Esophagus squamous epithelium (tissue), 5 donors: ENCODE results near the gene PGAP2. TPM values are rescaled to one million over a fixed set of nuclear protein-coding genes. Genes with fewer than 3 reads are reported as not detected.

ENCODE experiments used
- DNase-seq: peaks from one replicate; lab custom pipeline; 2025; lab: John Stamatoyannopoulos, UW
- H3K27ac ChIP-seq, 4 donors: fragments of 200-600 bp; sonication (generic); one replicate each; pipeline ENCODE4 v1.5.1; 2016 to 2019; ENCODE audit warnings: mild to moderate bottlenecking in 1 of 4
- H3K27me3 ChIP-seq, 4 donors: fragments of 200-600 bp; sonication (generic); 1 replicate in 3 of 4; 2 replicates in 1 of 4; pipeline versions ENCODE4 v1.5.1 to v1.6.0; 2017 to 2021; ENCODE audit warnings: antibody characterized with exemption in 1 of 4
- H3K36me3 ChIP-seq, 3 donors: fragments of 200-600 bp; sonication (generic); one replicate each; pipeline ENCODE4 v1.5.1; 2016 to 2019
- H3K4me1 ChIP-seq, 3 donors: fragments of 200-600 bp; sonication (generic); one replicate each; pipeline ENCODE4 v1.5.1; 2017 to 2019
- H3K4me3 ChIP-seq, 4 donors: fragments of 200-600 bp; sonication (generic); 1 replicate in 3 of 4; 2 replicates in 1 of 4; pipeline ENCODE4 v1.5.1; 2016 to 2019; ENCODE audit warnings: mild to moderate bottlenecking in 2 of 4, moderate library complexity in 1 of 4
- H3K9me3 ChIP-seq, 3 donors: fragments of 200-600 bp; sonication (generic); one replicate each; pipeline ENCODE4 v1.5.1; 2016 to 2019
- POLR2A ChIP-seq, 4 donors: fragments of 450-650 bp; IDR thresholded peaks; one replicate each; pipeline ENCODE4 v1.6.1; 2017; ENCODE audit warnings: antibody characterized with exemption in 4 of 4, mild to moderate bottlenecking in 4 of 4, moderate library complexity in 3 of 4
- WGBS, 2 donors: methylation state at CpG; one replicate each; pipeline ENCODE4 v1.1.5; 2018; 5-methylcytosine and 5-hydroxymethylcytosine counted together
- intact Hi-C: fragments of 100-400 bp; cut with DNase I; formaldehyde crosslinking; loops from one replicate; pipeline ENCODE4 v1.15.0; 2022
- total RNA-seq, 4 donors: library from RNA; depleted of rRNA; stranded (reverse); fragments of >200 nt; gene quantifications; one replicate each; pipeline ENCODE4 v1.1.0, GENCODE V29; 2016
- TF ChIP-seq, protein P1 (sequence below), 6 experiments: fragments of 450-650 bp in 4 of 6; fragments of 200-600 bp in 2 of 6; sonication (generic) in 2 of 6; IDR thresholded peaks; one replicate each; pipeline ENCODE4 v1.5.1; 2016 to 2019; ENCODE audit warnings: antibody characterized with exemption in 6 of 6, mild to moderate bottlenecking in 4 of 6, moderate library complexity in 4 of 6
- donor health status: DM: yes; HTN: yes; CAD: no.

Gene PGAP2
- total RNA-seq, 4 donors from 2014 or later: 10.8 to 30.8 (median 27.5) TPM

DNA sequence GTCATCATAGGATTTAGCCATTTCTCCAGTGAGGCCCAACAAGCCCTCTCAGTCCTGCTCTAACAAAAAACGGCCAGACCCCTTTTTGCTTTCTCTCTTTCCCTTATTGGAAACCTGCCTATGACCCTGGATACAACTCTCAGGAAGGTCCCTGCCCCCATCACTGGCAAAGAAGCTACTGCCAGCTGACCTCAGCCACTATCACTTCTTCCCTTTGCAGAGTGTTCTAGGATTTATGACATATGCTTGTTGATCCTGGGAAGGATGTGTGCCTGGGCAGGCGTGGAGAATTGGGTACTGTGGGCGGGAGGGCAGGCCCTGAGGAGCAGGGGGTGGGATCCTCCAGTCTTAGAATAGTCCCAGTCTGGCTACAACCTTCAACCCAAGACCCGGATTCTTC lies 7.5 kb downstream of the PGAP2 start:
- peaks cover 0 to 29% (median 0%) of the 10 kb centered on the region in 3 donors for H3K4me1 ChIP-seq
- H3K4me3 ChIP-seq: no peak overlapping the region
- intact Hi-C loops: no loop called here
- no peaks in the 10 kb centered on the region for H3K9me3 ChIP-seq
- peaks cover 0 to 15% (median 0%) of the 10 kb centered on the region in 3 donors for H3K36me3 ChIP-seq
- 76 to 88% methylated on average over 2 to 3 of the region's 4 CpGs for WGBS, 2 donors
- H3K27ac ChIP-seq: peak overlapping the region in 1 of 4 donors; percentile 21
- no peaks in the 10 kb centered on the region for H3K27me3 ChIP-seq
- DNase-seq: no peak
- TF ChIP-seq, protein P1, sequence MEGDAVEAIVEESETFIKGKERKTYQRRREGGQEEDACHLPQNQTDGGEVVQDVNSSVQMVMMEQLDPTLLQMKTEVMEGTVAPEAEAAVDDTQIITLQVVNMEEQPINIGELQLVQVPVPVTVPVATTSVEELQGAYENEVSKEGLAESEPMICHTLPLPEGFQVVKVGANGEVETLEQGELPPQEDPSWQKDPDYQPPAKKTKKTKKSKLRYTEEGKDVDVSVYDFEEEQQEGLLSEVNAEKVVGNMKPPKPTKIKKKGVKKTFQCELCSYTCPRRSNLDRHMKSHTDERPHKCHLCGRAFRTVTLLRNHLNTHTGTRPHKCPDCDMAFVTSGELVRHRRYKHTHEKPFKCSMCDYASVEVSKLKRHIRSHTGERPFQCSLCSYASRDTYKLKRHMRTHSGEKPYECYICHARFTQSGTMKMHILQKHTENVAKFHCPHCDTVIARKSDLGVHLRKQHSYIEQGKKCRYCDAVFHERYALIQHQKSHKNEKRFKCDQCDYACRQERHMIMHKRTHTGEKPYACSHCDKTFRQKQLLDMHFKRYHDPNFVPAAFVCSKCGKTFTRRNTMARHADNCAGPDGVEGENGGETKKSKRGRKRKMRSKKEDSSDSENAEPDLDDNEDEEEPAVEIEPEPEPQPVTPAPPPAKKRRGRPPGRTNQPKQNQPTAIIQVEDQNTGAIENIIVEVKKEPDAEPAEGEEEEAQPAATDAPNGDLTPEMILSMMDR (IDR thresholded peaks at IDR 0.05): no peak
- TF ChIP-seq POLR2A (IDR thresholded peaks at IDR 0.05): no peak

DNA sequence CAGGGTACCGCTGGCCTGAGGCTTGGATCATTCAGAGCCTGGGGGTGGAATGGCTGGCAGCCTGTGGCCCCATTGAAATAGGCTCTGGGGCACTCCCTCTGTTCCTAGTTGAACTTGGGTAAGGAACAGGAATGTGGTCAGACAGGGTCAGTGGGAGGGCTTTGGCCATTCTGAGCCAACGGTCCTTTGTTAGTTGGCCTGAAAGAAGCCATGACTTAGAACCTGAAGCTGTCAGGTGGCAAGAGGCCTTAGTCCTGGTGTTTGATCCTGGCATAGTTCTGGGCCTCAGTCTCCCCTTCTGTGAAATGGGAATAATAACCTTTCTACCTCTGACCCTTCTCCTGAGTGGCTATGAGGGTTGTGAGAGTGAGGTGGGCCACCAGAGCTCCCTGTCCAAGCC lies 8.3 kb downstream of the PGAP2 start:
- Histone ChIP-seq H3K27me3 (no peaks in the 10 kb centered on the region), H3K4me1 (peaks cover 0 to 26% (median 0%) of the 10 kb centered on the region in 3 donors), H3K36me3 (peaks cover 0 to 15% (median 0%) of the 10 kb centered on the region in 3 donors), H3K27ac (peak overlapping the region in 1 of 4 donors; percentile 21), H3K9me3 (no peaks in the 10 kb centered on the region), H3K4me3 (no peak overlapping the region)
- no peak for DNase-seq
- no peak for TF ChIP-seq POLR2A (IDR thresholded peaks at IDR 0.05)
- TF ChIP-seq, protein P1 (IDR thresholded peaks at IDR 0.05): no peak
- 80 to 100% methylated on average over 1 to 2 of the region's 2 CpGs for WGBS, 2 donors
- intact Hi-C loops: no loop called here

DNA sequence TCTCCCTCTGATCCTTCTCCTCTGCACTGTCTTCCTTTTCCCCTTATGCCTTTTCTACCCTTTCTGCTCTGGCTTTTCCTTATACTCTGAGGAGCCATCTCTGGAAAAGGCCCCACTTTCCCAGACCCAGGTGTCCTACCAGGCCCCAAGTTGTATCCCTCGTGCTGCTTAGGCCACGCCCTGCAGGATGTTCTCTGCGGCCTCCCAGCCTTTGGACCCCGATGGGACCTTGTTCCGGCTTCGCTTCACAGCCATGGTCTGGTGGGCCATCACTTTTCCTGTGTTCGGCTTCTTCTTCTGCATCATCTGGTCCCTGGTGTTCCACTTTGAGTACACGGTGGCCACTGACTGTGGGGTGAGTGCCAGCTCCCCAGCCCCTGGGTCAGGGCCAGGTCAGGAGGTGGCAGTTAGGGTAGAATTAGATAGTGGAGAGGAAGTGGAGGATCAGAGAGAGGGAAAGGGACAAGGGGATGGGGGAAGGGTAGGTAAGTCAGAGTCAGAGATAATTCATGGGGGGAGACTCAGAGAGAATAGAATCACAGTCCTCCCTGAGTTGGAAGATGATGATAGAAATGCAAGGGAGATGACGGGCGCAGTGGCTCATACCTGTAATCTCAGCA lies 8.9 kb downstream of the PGAP2 start:
- Histone ChIP-seq H3K36me3 (peaks cover 0 to 15% (median 0%) of the 10 kb centered on the region in 3 donors), H3K4me1 (peaks cover 0 to 26% (median 0%) of the 10 kb centered on the region in 3 donors), H3K27ac (peak overlapping the region in 1 of 4 donors; percentile 21), H3K27me3 (no peaks in the 10 kb centered on the region), H3K4me3 (no peak overlapping the region), H3K9me3 (no peaks in the 10 kb centered on the region)
- WGBS, 2 donors: 88 to 91% methylated on average over 8 to 10 of the region's 10 CpGs
- TF ChIP-seq, protein P1 (IDR thresholded peaks at IDR 0.05): no peak
- no peak for TF ChIP-seq POLR2A (IDR thresholded peaks at IDR 0.05)
- intact Hi-C loops: no loop called here
- DNase-seq: no peak

DNA sequence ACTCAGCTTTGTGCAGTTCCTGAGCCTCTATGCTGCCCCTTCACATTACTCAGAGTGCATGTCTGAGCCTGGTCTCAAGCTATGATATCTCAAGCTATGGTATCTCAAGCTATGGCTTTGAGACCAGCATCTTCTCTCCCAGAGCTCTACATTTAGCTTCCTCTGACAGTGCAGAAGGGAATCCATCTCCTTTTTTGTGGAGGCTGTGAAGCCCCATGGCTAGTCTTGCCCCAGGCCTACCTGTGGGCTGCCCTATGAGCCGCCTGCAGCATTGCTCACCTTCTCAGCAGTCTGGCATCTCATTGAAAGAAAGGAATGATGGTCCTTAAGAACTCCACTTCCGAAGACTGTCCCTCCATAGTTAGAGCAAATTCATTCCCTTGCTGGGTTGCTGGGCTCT lies 12.6 kb downstream of the PGAP2 start:
- no peak for TF ChIP-seq POLR2A (IDR thresholded peaks at IDR 0.05)
- TF ChIP-seq, protein P1 (IDR thresholded peaks at IDR 0.05): no peak
- intact Hi-C loops: no loop called here
- no peaks in the 10 kb centered on the region for H3K27me3 ChIP-seq
- H3K4me3 ChIP-seq: no peak overlapping the region
- H3K27ac ChIP-seq: no peak overlapping the region
- WGBS, 2 donors: 92 to 94% methylated on average over 2 of the region's 2 CpGs
- peaks cover 0 to 33% (median 3%) of the 10 kb centered on the region in 3 donors for H3K36me3 ChIP-seq
- peaks cover 0 to 31% (median 0%) of the 10 kb centered on the region in 3 donors for H3K4me1 ChIP-seq
- no peak for DNase-seq
- H3K9me3 ChIP-seq: no peaks in the 10 kb centered on the region

DNA sequence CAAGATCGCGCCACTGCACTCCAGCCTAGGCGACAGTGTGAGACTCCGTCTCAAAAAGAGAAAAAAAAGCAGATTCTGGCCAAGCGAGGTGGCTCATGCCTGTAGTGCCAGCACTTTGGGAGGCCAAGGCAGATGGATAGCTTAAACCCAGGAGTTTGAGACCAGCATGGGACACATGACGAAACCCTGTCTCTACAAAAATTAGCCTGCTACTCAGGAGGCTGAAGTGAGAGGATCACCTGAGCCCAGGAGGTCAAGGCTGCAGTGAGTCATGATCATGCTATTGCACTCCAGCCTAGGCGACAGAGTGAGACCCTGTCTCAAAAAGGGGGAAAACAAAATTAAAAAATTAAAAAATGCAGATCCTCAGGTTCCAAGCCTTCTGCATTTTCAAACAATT lies 14.0 kb downstream of the PGAP2 start:
- TF ChIP-seq, protein P1 (IDR thresholded peaks at IDR 0.05): no peak
- no peak for TF ChIP-seq POLR2A (IDR thresholded peaks at IDR 0.05)
- H3K4me3 ChIP-seq: no peak overlapping the region
- WGBS, 2 donors: 97 to 99% methylated on average over 5 to 7 of the region's 7 CpGs
- peaks cover 0 to 18% (median 0%) of the 10 kb centered on the region in 3 donors for H3K4me1 ChIP-seq
- H3K27ac ChIP-seq: no peak overlapping the region
- H3K36me3 ChIP-seq: peaks cover under 1 to 44% (median 17%) of the 10 kb centered on the region in 3 donors
- no peak for DNase-seq
- no peaks in the 10 kb centered on the region for H3K9me3 ChIP-seq
- no peaks in the 10 kb centered on the region for H3K27me3 ChIP-seq
- intact Hi-C loops: no loop called here
